GM21515 (cell line): ENCODE measurements around the gene C21orf91.

ENCODE experiments used
- ATAC-seq: cut with Tn5 transposase; IDR thresholded peaks from one replicate; pipeline ENCODE4 v1.9.1; 2021; ENCODE audit not compliant: unreplicated experiment

Gene C21orf91

GRCh38 chr21:17798796-17799195, 20.4 kb downstream of the C21orf91 start:
- no peak for ATAC-seq

DNA sequence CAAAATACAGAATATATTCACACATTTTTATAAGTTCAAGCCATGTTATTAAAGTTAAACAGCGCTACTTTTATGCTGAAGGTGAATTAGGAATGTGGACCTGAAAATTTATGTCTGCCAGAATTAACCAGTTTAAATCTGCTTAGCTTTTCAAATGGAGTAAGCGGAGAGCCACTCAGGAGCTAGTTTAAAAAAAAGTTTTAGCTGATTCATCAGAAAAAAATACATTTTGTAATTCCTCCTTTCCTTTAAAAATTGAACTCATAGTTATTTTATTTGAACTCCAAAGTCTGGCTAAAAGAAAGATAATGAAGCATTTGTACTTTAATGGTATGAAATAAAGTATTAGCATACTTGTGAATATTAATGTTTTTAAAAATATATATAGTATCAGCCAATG, 21.2 kb downstream of the C21orf91 start:
- no peak for ATAC-seq

DNA sequence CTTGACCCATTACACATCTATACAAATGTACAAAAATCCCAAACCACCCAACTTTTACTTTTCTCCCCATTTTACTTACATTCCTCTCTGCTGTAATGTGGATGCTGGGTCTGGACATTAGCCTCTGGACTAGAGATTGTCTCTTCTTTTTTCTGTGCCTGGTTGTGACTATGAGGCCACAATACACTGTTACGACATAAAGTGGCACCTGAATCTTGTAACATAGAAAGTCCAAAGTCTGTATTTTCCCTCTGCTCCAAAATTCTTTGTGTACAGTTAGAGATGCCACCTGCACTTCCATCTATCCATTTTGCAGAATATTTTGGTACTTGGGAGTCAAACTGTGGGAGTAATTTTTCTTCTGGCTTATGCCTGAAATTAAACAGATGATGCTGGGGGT, 22.7 kb downstream of the C21orf91 start:
- no peak for ATAC-seq

DNA sequence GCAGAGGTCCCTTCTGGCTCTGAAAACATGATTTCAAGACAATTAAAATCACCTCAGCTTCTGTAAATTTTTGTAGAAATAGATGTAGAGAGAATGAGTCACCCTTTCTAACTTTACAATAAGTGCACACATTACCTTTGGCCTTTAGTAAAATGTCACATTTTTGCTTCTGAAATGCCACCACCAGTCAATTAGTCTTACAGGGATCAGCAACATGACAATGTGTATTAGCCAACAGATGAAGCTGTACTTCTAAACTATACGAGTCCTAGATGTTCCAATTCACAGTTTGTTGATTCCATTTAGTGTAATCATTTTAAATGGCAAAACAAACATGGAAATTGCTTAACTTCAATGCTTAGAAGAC, 23.1 kb downstream of the C21orf91 start:
- no peak for ATAC-seq

- ATAC-seq, result no peak
Observed at GRCh38 chr21:17795146-17796036, 23.8 kb downstream of the C21orf91 start.

DNA sequence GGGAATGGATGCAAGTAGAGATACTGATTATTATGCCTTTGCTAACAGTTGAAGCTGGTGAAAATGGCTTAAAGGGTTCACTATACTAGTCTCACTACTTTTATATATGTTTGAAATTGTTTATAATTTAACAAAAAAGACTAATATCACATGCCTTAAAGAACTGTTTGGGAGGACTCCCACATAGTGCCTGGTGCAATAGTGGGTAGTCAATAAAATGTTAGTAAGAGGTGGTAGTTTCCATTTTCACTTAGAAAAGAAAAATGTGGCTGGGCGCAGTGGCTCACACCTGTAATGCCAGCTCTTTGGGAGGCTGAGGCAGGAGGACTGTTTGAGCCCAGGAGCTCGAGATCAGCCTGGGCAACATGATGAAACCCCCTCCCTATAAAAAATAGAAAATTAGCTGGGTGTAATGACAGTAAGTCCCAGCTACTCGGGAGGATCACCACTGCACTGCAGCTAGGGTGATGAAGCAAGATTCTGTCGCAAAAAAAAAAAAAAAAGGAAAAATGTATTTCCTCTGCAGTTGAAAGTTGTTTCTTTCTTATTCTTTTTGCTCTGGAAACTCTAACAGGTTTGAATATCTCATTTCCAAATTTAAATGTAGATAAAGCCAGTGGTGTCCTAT, 24.5 kb downstream of the C21orf91 start:
- no peak for ATAC-seq

DNA sequence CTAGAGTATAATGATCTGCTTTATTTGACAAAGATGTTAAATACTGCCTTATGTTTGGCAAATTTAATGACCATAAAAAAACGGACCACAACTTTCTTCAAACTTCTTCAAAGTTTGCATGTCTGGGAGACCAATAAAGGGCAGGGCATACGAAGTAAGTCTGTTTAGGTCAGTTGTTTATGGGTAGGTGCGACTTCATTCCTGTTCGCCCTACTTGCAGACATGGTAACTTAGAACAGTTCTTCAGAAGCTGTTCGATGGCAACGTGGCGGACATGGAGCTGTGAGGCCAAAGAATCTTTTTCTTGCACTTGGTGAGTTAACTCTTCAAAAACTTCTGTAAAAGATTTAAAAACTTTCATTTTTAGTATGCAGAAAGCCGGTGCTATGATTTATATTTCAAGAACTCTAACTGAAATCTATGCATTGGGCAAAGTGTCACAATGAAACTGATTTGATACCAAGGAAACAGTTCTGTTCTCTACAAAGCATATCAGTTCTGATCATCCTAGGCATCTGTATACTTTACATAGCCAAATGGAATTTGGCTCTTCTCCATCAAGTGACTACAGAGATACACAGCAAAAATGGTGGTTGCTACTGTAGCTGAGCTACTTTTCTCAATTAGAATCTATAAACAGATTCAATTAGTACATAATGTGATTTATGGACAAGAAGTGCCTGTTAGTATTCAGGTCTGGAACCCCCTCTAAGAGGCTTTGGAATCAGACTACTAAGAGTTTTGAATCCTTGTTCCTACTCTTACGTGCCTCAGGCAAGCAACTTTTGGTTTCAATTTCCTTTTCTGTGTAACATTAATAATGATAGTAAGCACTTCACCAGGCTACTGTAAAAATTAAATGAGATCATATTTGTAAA, 25.7 kb downstream of the C21orf91 start:
- ATAC-seq, result peak; percentile 65

DNA sequence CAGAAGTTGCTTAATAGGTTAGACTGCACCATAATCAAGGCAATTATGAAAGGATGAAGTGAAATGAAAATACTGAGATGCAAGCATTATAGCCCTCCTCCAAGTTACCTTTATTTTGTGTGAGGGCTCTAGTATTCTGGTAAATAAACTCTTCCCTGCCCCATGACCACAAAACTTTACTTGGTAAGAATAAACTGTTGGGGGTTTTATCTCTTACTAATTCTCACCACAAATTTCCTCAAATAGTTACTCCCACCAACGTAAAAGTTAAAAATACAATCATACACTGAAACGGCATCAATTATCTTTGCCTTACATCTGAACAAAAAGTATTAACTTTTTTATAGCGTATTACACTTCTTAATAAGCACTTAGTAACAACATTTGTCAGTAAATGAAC, 29.5 kb downstream of the C21orf91 start:
- no peak for ATAC-seq

DNA sequence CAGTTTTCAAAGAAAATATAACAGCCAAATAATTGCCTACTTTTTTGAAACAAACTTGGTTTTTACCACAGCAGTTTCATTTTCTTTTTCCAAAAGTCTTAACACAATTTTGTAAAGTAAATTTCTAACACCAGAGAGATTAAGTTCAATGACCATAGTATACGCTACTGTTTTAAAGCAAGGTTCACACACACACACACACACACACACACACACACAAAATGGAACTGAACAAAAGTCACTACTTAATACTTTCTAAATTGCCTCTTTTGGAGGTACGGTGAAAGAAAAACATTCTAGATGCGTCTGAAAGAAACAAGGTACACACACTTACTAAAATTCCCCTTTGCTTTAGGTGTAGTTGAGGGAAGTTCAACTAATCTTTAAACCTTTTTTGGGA, 30.1 kb downstream of the C21orf91 start:
- no peak for ATAC-seq

DNA sequence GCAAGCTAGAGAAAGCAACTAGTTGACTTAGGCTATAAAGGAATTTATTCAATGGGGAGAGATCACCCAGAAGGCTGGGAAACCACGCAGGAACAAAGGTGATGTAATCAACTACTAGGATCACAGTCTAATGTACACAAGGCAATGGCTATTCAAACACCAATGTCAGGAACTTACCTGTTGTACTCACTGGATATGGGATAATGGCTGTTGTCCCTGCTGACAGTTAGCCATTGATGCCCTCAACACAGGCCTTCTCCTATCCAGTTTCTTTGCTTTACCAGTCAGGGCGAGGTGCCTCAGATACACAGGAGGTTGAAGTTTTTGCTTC, 32.3 kb downstream of the C21orf91 start:
- ATAC-seq, result no peak

DNA sequence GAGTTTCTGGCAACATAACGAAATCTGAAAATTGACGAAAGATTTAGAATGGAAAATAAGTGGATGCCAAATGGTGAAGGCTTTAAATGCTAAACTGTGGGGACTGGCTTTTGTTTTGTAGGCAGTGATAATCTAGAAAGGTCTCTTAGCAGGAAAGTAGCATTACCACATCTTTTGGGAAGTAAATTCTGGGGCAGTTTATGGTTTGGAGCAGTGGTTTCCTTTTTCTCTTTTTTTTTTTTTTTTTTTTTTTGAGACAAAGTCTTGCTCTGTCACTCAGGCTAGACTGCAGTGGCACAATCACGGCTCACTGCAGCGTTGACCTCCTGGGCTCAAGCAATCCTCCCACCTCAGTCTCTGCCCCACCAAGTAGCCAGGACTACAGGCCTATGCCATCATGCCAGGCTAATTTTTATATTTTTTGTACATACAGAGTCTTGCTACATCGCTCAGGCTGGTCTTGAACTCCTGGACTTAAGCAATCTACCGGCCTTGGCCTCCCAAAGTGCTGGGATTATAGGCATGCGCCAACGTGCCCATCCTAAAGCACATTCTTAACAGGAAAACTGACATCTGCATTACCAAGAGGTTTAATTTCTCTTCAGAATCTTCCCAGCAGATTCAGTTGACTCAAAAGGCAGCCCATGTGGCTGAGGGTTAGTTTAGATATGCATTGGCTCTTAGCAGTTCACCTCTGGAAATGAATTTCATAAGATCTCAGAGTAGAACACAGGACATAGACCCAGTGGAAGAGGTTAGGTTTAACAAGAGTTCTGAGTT, 32.9 kb downstream of the C21orf91 start:
- no peak for ATAC-seq

DNA sequence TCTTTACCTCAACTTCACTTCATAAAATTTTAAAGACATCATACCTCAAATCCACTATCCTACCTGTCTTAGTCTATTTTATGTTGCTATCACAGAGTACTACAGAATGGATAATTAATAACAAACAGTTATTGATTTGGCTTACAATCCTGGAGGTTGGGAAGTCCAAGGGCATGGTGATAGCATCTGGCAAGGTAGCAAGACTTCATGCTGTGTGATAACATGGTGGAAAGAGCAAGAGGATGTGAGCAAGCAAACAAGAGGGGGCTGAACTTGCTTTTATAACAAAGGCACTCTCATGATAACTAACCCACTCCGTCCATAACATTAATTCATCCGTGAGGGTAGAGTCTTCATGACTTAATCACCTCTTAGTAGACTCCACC, 33.8 kb downstream of the C21orf91 start:
- ATAC-seq, result no peak

DNA sequence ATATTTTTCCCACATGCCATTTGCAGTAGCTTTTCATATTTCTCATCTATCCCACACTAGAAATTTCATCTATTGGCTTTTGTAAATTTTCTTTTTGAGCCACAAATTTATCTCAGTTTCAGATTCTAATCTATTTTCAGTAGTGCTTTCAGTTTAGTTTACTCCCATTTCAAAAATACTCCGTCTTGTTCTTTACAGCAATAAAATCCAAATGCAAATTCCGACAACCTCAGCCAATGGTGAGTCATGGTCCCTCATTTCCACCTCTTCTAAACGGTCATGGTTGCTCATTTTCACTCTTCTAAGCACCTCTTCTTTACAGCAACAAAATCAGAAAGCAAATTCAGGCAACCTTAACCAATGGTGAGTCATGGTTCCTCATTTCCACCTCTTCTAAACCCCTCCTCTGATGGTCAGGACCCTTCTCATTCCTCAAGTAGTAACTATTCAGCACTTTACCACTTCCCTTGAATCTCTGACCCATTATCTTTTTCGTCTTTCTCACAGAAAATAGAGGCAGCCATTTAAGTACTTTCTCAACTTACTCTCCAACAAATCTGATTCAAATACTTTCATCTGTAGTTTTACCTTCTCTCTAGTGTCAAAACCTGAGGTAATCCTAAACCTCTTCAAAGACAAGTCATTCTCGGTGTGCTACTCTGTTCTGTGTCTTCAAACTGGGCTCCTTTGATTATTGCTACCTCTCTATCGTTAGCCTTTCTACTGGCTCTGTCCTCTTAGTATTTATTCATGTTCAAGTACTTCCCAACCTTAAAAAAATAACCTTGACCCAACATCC, 34.4 kb downstream of the C21orf91 start:
- ATAC-seq, result peak; percentile 50

DNA sequence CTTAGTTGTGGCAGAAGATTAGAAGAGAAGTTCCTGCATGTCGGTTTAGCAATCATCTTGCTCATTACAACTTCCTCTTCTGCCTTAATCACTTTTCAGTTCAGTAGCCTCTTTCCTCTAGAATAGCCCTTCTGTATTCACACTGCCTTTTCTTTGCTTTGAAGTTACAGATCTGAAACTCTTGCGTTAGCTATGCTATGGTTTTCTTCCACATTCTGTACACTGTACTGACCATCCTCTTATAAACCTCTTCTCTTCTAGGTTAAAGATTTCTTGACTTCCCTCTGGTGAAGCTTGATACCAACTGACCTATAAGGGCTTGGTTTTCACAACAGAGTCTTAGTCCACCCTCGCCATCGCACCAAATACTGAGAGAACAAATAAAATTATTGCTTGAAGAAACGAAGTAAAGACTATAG, 35.0 kb downstream of the C21orf91 start:
- ATAC-seq, result peak; percentile 48

DNA sequence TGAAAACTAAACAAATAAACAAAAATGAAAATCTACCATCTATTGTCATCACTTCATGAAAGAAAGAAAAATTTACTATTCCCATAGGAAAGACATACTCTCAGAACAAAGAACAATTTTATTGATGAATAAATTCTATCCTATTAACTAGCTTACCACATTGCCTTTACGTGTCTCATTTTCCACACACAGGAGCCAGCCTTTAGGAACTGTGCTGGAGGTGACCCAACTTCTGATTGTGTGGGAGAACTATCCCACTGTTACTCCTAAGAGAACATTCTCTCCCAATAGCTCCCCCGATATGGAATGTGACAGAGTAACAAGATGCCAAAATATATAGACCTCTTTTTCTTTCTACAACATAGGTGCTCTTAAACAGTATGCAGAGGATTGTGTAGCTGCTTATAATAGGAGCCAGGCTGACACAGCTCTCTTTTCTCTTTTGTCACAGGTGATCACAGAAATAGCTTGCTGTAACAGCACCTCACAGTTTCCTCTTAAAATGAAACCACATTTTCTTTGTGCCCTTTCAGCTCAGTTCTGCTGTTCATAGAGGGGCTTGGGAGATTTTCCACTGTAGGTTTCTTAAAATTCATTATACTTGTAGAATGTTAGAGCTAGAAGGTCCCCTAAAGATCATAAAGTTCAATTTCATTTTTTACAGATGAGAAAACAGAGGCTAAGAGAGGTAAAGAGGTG, 35.5 kb downstream of the C21orf91 start:
- ATAC-seq, result peak; percentile 37

DNA sequence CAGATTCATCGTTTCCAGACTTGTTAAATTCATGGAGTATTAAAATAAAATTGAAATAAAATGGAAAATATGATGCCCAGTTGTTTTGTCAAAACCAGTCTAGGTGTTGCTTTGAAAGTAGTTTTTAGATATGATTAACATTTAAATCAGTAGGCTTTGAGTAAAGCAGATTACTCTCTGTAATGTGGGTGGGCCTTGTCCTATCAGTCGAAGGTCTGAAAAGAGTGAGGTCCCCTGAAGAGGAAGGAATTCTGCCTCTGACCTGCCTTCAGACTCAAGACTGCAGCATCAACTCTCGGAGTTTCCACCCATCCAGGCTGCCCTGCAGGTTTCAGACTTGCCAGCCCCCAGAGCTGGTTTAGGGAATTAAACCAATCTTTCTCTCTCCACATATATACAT, 36.2 kb downstream of the C21orf91 start:
- no peak for ATAC-seq

- no peak for ATAC-seq
Observed at GRCh38 chr21:17782051-17782450, 37.1 kb downstream of the C21orf91 start.

DNA sequence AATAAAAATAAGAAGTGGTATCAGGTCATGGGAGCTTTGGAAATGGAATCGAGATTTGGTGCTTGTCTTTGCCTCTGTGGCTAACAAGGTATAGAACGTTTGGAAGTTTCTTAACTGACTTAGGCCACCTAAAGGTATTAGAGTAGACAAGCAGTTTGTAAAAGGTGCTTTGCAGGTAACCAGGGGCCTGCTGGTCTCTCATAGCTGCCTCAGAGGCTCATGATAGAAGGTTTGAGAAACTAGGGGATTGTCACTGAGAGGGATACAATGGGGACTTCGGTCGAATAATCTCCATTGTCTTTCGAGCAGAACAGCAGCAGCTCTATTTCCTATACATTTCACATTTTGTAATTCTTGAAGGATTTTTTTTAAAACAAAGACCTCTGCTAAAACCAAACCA, 37.6 kb downstream of the C21orf91 start:
- no peak for ATAC-seq

DNA sequence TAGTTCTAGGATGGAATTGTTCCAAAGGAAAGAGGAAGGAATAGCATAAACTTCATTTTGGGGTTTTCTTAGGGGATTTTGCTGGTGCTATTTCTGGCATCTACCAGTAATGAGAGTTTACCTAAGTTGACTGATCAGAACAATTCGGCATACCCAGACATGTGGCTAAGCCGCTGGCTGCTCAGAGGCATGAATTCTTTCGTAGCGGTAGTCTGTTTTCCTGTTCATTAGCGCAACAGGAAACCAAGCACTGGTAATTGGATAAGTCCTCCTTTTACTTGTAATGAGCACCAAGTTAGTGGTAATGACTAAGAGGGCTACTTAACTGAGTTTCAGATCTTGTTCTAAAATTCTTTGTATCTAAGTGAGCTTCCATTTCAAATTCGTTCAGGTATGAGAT, 38.6 kb downstream of the C21orf91 start:
- peak; percentile 36 for ATAC-seq

- ATAC-seq, result no peak
Observed at GRCh38 chr21:17779980-17780379, 39.2 kb downstream of the C21orf91 start.
